Lower leg skin (tissue), 4 donors: ENCODE results near the gene ME1. TPM values are rescaled to one million over a fixed set of nuclear protein-coding genes. Genes with fewer than 3 reads are reported as not detected.

Source experiments
- DNase-seq, 2 donors: peaks; one replicate each; pipeline ENCODE4 v3.0.0-alpha.2; 2019; ENCODE audit warnings: low spot score in 2 of 2
- H3K4me3 ChIP-seq: fragments of 200-600 bp; sonication (generic); 2 replicates; pipeline ENCODE4 v1.5.1; 2017; ENCODE audit warnings: mild to moderate bottlenecking, low read depth; ENCODE audit not compliant: poor library complexity, severe bottlenecking
- POLR2A ChIP-seq, 2 donors: fragments of 450-650 bp; IDR thresholded peaks; one replicate each; pipeline ENCODE4 v1.6.1; 2016 to 2017; ENCODE audit warnings: antibody characterized with exemption in 2 of 2, mild to moderate bottlenecking in 1 of 2, moderate library complexity in 1 of 2
- WGBS, 2 donors: methylation state at CpG; one replicate each; pipeline ENCODE4 v1.1.5; 2018; 5-methylcytosine and 5-hydroxymethylcytosine counted together
- intact Hi-C: fragments of 100-400 bp; cut with DNase I; formaldehyde crosslinking; loops from one replicate; pipeline ENCODE4 v1.15.0; 2023; ENCODE audit warnings: low total_unique reads
- total RNA-seq, 4 donors: library from RNA; depleted of rRNA; stranded (reverse); fragments of >200 nt; gene quantifications; one replicate each; pipeline ENCODE4 v1.1.0, GENCODE V29; 2016
- TF ChIP-seq, protein P1 (sequence below), 3 donors: fragments of 450-650 bp; IDR thresholded peaks; one replicate each; pipeline ENCODE4 v1.5.1; 2016; ENCODE audit warnings: antibody characterized with exemption in 3 of 3, mild to moderate bottlenecking in 3 of 3, moderate library complexity in 2 of 3

Gene ME1
- total RNA-seq, 4 donors from 2014 or later: 17.3 to 55.0 (median 20.8) TPM

DNA sequence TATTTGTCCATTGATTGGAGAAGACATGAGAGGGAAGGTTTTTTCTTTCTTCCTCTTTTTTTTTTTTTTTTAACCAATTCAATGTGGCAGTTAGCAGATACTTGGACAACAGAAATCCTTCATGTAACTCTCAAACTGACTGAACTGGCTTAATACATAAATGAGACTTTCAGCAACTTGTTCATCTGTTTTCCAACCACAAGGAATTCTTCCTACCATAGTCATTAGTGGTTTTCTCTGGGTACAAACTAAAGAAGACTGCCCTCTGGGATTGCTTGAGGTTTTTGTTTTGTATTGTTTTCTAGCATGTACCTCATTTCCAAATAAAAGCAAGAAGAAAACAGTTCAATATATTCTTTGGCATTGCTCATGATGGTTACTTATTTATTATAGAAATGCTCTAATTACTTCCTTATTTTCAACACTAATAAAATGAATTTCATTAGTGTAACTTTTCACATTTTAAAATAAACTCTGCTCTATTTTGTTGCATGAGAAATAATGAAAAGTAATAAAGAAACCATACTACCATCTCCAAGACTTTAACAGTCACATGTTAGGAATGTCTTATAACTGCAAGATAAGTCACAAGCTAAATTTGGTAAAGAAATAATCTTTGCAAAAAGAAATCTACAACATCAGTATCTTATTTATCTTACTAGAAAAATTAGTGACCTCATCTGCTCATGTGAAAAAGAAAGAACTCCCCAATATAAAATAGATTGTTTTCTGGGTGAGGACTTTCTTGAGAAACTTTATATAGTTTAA, 52.0 kb downstream of the ME1 start:
- TF ChIP-seq, protein P1, sequence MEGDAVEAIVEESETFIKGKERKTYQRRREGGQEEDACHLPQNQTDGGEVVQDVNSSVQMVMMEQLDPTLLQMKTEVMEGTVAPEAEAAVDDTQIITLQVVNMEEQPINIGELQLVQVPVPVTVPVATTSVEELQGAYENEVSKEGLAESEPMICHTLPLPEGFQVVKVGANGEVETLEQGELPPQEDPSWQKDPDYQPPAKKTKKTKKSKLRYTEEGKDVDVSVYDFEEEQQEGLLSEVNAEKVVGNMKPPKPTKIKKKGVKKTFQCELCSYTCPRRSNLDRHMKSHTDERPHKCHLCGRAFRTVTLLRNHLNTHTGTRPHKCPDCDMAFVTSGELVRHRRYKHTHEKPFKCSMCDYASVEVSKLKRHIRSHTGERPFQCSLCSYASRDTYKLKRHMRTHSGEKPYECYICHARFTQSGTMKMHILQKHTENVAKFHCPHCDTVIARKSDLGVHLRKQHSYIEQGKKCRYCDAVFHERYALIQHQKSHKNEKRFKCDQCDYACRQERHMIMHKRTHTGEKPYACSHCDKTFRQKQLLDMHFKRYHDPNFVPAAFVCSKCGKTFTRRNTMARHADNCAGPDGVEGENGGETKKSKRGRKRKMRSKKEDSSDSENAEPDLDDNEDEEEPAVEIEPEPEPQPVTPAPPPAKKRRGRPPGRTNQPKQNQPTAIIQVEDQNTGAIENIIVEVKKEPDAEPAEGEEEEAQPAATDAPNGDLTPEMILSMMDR (IDR thresholded peaks at IDR 0.05): no peak
- no peak for DNase-seq

GRCh38 chr6:83371423-83371822, 59.4 kb downstream of the ME1 start:
- 26 to 39% methylated on average over 3 of the region's 3 CpGs for WGBS, 2 donors
- H3K4me3 ChIP-seq: no peak overlapping the region
- DNase-seq: no peak
- no peak for TF ChIP-seq POLR2A (IDR thresholded peaks at IDR 0.05)
- TF ChIP-seq, protein P1 (IDR thresholded peaks at IDR 0.05): no peak
- intact Hi-C loops: no loop called here

More for the DNA sequence above, 52.0 kb downstream of the ME1 start:
- intact Hi-C loops: no loop called here
- H3K4me3 ChIP-seq: no peak overlapping the region

- WGBS, 2 donors: 77 to 88% methylated on average over 3 of the region's 3 CpGs
- TF ChIP-seq POLR2A (IDR thresholded peaks at IDR 0.05): no peak
- TF ChIP-seq, protein P1 (IDR thresholded peaks at IDR 0.05): no peak
- intact Hi-C loops: no loop called here
- no peak for DNase-seq
- no peak overlapping the region for H3K4me3 ChIP-seq
Observed at GRCh38 chr6:83370567-83370966, 60.3 kb downstream of the ME1 start.

DNA sequence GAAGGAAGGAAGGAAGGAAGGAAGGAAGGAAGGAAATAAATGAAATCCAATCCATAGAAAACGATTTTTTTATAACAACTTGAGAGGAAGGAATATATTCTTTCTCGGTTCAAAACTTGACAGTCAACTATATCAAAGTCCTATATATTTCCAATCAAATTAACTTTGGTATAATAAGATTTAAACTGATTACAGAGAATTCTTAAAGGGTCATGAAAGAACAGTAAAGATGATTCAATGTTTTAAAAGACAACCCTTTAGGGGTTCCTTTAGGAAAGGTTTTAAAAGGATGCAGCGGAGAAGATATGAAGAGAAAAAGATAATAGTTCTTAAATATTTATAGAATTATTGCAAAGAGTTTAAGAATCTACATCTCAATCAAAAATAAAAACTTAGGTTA, 61.2 kb downstream of the ME1 start:
- intact Hi-C loops: no loop called here
- no peak overlapping the region for H3K4me3 ChIP-seq
- TF ChIP-seq, protein P1 (IDR thresholded peaks at IDR 0.05): no peak
- no peak for TF ChIP-seq POLR2A (IDR thresholded peaks at IDR 0.05)
- WGBS, 2 donors: 77 to 80% methylated on average over 3 of the region's 3 CpGs
- no peak for DNase-seq

GRCh38 chr6:83368577-83368976, 62.3 kb downstream of the ME1 start:
- H3K4me3 ChIP-seq: no peak overlapping the region
- no peak for DNase-seq
- no peak for TF ChIP-seq POLR2A (IDR thresholded peaks at IDR 0.05)
- TF ChIP-seq, protein P1 (IDR thresholded peaks at IDR 0.05): no peak
- intact Hi-C loops: no loop called here

DNA sequence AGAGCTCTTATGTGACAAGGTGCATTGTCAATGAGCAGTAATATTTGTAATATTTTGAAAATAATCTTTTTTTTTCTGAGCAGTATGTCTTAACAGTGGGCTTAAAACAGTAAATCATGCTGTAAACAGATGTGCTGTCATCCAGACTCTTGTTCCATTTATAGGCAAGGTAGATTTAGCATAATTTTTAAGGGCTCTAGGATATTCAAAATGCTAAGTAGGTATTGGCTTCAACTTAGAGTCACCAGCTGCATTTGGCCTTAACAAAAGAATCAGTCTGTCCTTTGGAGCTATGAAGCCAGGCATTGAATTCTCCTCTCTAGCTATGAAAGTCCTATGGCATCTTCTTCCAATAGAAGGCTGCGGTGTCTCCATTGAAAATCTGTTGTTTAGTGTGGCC, 63.7 kb downstream of the ME1 start:
- DNase-seq: no peak
- H3K4me3 ChIP-seq: no peak overlapping the region
- intact Hi-C loops: no loop called here
- WGBS, 2 donors: 91 to 100% methylated on average over 1 of the region's 1 CpG
- no peak for TF ChIP-seq POLR2A (IDR thresholded peaks at IDR 0.05)
